CD1c-positive myeloid dendritic cell (primary cell): ENCODE measurements around the gene TYROBP.
"Not testable (repeated sequence)": the region's sequence is repeated elsewhere in the genome, so short reads cannot be mapped to it uniquely, and the experiment has no call there.

Source experiments
- DNase-seq: peaks from one replicate; pipeline ENCODE4 v3.0.0-alpha.2; 2016; ENCODE audit errors: extremely low spot score

TYROBP gene

DNA sequence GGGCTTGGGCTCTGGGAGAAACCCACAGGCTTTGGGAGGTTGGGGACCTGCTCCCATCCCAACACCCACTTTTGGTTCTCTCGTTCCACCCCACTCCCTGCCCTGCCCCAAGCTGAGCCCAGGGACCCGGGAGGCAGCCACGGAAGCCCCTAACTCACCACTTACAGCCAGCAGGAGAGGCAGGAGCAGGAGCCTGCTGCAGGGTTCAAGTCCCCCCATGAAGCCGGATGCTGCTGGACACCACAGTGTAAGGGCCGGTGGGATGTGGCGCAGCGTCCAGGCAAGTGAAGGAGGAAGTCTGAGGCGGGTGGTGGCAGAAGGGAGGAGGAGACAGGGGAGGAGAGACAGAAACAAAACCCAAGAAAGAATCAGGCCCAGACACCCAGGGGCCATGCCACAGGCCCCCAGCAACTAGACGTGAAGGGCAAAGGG is at the start of gene TYROBP:
TSS of gene TYROBP (minus strand) at position 286 of the 432 bp plus-strand sequence. CDS start at position 219, 67 bp downstream.
- DNase-seq, result peak; percentile 52

DNA sequence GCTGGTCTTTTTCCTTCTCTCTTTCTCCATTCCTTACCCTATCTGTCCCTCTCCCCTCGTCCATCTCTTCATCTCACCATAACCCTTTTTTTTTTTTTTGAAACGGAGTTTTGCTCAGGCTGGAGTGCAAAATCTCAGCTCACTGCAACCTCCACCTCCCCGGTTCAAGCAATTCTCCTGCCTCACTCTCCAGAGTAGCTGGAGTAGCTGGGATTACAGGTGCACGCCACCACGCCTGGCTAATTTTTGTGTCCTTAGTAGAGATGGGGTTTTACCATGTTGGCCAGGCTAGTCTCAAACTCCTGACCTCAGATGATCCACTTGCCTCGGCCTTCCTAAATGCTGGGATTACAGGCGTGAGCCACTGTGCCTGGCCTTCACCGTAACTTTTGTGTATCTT is 49.3 kb upstream of the TYROBP start:
- DNase-seq, result not testable (repeated sequence)

DNA sequence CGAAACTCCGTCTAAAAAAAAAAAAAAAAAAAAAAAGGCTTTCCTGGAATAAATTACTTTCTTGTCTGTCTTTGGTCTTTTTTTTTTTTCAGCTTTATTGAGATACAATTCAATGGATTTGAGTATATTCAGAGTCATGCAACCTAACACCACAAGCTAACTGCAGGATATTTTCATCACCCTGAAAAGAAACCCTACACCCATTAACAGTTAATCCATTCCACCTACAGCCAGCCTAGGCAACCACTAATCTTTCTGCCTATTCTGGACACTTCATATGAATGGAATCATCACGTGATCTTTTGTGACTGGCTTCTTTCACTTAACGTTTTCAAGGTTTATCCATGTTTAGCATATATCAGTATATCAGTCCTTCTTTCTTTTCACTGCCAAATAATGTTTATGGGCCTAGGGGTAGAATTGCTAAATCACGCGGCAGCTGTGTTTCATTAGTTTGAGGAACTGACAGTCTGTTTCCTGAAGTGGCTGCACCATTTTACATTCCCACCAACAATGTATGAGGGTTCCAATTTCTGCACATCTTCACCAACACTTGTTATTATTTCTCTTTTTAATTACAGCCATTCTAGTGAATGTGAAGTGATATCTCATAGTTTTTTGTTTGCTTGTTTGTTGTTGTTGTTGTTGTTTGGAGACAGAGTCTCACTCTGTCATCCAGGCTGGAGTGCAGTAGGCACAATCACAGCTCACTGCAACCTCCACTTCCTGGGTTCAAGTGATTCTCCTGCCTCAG is 48.0 kb upstream of the TYROBP start:
- no peak for DNase-seq

DNA sequence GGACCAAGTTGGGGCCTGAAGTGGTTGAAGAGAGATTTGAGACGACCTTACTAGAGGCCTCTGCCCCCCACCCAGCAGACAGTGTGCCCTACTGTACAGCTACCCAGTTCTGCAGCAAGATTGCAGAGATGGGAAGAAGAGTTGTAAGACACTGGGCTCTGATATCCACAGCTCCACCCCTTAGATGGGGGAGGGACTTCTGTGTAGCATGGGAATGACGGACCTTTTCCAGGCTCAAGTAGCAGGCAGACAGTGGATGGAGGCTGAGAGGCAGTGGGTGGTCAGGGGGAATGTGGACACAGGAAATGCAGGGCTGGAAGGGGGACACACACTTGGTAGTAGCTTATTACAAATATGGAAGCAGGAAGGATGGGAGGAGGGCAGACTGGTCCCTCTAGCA is 41.0 kb upstream of the TYROBP start:
- no peak for DNase-seq

DNA sequence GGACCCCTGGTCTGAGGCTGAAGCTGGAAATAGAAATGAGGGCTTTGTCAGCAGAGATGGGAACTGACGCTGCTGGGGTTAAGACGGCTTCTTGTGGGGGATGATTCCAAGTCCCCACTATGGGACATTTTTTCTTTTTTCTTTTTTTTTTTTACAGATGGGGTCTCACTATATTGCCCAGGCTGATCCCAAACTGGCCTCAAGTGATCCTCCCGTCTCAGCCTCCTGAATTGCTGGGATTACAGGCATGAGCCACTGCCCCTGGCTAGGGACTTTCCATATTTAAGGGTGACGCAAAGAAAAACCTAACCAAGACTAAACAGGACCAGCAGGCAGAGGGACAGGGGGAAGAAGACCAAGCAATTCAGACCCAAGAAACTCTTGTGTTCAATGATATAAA is 38.1 kb upstream of the TYROBP start:
- no peak for DNase-seq

DNA sequence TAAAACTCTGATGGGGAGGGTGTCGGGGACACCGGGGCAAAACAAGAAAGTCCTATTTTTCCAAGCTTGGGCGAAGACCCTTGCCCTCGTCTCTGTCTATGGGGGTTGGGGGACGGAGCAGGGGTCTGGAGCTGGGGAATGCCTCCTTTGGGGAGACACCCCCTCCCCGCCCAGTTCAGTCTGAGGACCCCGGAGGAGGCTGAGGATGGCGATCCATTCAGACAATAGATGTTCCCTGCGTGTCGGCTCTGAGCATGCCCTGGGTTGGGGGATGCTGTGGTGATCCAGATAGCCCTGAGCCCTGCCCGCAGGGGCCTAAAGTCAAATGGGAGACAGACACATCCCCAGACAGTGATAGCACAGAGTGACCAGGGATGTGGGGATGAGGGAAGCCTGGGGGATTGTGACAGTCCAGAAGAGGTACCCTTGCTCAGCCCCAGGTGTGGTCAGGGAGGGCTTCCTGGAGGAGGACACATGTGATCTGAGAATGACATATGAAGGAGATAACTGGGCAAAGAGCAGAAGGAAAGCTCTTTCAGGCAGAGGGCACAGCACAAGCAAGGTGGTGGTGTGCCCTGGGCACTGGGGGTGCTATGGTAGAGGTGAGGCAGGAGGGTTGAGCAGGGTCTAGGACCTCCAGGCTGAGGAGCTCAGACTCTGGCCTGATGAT is 37.2 kb upstream of the TYROBP start:
- no peak for DNase-seq

DNA sequence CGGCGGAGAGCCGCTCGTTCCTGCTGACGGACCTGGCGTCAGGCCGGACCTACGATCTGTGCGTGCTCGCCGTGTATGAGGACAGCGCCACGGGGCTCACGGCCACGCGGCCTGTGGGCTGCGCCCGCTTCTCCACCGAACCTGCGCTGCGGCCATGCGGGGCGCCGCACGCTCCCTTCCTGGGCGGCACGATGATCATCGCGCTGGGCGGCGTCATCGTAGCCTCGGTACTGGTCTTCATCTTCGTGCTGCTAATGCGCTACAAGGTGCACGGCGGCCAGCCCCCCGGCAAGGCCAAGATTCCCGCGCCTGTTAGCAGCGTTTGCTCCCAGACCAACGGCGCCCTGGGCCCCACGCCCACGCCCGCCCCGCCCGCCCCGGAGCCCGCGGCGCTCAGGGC is 36.5 kb upstream of the TYROBP start:
- no peak for DNase-seq

DNA sequence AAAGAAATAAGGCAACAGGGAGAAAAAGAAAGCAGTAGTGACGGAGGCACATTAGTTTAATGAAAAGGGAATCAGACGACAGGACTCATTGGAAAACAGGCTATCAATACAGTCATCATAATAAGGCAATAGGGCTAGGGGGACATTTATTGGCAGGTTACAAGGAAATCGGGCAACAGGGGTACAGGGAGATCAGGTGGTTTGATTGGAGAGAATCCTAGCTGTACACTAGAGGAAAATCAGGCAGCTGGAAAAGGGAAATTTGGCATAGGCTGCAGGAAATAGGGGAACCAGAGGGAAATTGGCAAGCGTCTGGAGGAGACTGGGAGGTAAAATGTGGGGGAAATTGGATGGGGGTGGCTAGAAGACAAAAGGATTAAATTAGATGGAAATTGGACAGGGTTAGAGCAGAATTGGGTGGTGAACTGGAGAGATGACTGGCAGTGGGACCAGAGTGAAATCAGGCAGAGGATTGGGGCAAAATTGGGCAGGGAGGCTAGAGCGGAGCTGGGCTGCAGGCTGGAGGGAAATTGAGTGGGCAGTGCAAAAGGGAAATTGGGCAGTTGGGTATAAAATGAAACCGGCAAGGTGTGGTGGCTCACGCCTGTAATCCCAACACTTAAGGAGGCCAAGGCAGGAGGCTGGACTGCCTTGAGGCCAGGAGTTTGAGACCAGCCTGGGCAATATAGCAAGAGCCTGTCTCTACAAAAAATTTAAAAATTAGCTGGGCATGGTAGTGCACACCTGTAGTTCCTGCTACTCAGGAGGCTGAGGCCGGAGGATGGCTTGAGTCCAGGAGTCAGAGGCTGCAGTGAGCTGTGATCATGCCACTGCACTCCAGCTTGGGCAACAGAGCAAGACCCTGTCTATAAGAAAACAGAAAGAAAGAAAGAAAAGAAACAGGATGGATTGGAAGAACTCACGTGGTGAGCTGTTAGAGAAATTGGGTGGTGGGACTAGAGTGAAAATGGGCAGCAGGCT is 35.5 kb upstream of the TYROBP start:
- no peak for DNase-seq

DNA sequence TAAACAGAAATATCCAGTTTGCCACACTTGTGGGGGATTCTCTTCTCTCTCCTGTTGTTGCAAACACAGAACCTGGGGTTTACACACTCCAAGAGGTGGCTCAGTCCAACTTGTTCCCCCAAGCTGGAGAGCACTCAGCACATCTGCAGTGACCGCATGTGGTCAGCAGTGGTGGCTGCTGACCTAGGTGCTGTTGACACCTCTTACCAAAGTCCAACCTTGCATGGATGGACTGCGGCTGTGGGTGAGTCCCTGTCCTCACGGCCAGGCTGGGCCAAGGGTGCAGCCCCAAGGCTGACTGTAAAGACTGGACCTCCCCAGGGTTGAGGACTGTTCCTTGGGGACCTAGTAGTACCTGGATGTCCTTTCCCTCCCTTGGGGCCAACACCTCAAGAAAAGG is 34.1 kb upstream of the TYROBP start:
- DNase-seq, result no peak

DNA sequence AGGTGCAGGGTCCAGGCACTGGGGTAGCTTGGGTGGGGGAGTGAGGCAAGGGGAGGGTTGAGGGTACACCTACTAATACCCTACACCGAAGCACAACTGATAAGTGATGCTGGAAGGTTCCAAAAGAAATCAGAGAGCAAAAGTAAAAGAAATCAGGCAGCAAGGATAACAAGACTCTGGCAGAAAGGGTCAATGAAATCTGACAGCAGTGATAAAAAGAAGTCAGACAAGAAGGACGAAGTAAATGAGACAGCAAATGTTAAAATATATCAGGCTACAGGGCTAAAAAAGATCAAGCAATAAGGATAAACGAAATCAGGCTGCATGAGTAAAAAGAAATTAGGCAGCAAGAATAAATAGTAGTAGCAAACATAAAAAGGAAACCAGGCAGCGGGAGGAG is 32.7 kb upstream of the TYROBP start:
- DNase-seq, result no peak

DNA sequence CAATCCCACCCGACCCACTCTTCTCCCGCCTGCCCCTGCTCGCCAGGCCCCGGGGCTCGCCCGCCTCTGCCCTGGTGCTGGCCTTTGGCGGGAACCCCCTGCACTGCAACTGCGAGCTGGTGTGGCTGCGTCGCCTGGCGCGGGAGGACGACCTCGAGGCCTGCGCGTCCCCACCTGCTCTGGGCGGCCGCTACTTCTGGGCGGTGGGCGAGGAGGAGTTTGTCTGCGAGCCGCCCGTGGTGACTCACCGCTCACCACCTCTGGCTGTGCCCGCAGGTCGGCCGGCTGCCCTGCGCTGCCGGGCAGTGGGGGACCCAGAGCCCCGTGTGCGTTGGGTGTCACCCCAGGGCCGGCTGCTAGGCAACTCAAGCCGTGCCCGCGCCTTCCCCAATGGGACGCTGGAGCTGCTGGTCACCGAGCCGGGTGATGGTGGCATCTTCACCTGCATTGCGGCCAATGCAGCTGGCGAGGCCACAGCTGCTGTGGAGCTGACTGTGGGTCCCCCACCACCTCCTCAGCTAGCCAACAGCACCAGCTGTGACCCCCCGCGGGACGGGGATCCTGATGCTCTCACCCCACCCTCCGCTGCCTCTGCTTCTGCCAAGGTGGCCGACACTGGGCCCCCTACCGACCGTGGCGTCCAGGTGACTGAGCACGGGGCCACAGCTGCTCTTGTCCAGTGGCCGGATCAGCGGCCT is 32.1 kb upstream of the TYROBP start:
- no peak for DNase-seq

DNA sequence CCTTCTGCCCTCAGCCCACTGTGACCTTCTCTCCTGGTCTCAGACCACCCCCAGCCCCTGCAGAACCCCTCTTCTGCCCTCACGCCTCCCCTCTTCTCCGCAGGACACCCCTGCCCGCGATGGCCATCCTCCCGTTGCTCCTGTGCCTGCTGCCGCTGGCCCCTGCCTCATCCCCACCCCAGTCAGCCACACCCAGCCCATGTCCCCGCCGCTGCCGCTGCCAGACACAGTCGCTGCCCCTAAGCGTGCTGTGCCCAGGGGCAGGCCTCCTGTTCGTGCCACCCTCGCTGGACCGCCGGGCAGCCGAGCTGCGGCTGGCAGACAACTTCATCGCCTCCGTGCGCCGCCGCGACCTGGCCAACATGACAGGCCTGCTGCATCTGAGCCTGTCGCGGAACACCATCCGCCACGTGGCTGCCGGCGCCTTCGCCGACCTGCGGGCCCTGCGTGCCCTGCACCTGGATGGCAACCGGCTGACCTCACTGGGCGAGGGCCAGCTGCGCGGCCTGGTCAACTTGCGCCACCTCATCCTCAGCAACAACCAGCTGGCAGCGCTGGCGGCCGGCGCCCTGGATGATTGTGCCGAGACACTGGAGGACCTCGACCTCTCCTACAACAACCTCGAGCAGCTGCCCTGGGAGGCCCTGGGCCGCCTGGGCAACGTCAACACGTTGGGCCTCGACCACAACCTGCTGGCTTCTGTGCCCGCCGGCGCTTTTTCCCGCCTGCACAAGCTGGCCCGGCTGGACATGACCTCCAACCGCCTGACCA is 31.4 kb upstream of the TYROBP start:
- no peak for DNase-seq

DNA sequence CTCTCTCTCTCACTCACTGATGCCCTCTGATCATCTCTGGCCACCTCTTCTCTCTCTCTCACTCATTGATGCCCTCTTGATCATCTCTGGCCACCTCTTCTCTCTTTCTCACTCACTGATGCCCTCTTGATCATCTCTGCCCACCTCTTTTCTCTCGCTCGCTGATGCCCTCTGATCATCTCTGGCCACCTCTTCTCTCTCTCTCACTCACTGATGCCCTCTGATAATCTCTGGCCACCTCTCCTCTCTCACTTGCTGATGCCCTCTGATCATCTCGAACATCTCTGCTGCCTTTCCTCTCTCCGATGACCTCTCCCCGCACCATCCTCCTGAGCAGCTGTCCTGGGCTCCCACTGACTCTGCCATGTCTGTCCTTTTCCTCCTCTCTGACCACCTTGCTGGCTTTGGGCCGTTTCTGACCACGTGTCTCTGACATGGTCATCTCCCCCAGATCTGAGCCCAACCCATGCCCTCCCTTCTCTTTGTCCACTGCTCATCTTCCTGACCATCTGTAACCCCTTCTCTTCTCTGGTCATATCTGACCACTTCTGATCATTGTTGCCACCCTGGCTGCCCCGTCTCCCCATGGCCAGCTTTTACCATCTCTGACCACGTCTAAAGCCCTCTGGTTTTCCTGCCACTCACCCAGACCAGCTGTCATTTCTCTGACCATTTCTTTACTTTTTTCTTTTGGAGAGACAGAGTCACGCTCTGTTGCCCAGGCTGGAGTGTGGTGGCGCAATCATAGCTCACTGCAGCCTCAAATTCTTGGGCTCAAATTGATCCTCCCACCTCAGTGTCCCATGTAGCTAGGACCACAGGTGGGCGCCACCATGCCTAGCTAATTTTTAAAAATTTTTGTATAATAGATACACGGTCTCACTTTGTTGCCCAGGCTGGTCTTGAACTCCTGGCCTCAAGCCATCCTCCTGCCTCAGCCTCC is 30.5 kb upstream of the TYROBP start:
- no peak for DNase-seq

DNA sequence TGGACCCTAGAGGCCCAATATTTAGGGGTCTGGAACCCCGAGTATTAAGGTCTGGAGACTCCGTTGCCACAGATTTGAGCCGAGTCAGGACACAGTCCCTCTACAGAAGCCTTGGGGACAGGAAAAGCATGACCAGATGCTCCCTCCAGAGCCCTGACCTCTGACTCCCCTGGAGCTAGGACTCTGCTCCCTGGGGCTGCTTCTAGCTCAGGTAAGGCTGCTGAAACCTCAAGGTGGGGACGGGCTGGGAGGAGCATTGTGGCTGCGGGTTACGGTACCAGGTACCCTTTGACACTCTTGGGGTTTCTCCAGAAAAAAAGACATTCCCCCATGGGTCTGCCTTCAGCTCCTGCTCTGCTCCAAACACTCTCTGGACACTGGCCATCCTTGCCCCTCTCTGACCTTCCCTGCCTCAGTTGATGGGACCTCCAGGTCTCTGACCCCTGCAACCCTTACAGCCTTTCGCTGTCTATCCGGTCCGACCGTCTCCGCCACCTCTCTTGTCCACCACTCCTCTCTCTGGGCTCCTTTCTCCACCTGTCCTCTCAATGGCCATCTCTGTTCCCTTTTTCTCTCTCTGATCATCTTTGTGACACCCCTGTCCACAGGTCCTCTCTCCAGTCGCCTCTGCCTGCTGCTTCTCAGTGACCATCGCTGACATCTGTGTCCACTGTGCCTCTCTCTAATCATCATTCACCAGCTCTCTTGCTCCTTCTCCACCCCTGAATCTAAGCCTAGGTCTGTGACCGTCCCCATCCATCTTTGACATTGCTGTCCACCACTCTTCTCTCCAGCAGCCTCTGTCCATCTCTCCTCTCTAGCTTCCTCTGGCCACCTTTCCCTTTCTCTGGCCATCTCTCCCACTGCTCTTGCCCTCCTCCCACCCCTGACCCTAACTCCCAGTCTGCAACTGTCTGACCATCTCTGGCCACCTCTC is 29.5 kb upstream of the TYROBP start:
- no peak for DNase-seq

DNA sequence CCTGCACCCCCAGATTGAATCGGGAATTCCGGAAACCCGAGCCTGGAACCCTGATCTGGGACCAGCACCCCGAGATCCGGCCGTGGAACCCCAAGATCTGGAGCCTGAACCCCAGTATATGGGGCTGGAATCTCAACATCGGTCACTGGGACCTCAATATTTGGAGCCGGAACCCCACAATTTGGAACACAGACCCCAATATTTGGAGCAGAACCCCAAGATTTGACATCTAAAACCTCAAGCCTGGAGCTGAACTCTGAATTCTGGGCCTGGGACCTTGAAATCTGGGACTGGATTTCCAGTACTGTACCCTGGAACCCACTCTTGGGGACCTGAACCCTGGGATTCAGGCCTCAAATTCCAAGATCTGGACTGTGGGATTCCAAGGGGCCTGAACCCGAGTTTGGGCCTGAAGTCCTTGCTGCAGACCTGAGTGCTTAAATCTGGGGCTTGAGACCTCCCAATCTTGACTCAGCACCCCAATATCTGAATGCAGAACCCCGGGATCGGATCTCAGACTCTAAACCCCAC is 28.7 kb upstream of the TYROBP start:
- no peak for DNase-seq

DNA sequence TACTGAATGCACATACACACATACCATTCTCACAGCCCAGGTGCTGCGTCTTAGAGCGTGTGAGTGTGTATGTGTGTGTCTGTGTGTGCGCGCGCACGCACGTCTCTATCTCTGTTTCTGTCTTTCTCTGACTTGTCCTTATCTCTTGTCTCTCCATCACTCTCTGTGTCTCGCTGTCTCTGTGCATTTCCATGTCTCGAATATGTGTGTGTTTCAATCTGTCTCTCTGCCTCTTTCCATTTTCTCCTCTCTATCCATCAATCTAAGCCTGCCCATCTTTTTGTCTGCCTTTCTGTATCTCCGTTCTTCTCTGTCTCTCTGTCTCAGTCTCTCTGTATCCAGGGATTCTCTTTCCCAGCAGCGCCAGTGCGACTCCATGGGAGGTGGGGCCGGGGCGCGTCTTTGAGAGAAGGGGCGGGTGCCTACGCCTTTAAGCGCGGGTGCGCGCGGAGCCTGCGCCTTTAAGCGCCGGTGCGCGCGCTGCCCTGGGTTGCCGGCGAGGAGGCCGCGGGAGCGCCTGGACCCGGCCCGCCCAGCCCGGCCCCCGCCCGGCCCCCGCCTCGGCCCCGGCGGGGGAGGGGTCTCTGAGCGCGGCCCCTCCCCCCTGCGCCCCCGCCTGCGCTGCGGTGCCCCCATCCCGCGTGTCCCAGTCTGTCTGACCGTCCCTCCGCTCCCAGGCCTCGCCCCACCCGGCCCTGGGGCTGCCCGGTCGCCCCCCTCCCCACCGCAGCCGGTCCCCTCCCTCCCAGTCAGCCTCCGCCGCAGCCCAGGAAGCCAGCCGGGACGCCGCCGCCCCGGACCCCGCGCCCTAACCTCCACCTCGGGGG is 28.0 kb upstream of the TYROBP start, which contains the start of gene LRFN3:
TSS of gene LRFN3 (plus strand) at position 464 of the 827 bp plus-strand sequence. CDS start 3,052 bp downstream, outside the sequence.
- peak; percentile 15 for DNase-seq

DNA sequence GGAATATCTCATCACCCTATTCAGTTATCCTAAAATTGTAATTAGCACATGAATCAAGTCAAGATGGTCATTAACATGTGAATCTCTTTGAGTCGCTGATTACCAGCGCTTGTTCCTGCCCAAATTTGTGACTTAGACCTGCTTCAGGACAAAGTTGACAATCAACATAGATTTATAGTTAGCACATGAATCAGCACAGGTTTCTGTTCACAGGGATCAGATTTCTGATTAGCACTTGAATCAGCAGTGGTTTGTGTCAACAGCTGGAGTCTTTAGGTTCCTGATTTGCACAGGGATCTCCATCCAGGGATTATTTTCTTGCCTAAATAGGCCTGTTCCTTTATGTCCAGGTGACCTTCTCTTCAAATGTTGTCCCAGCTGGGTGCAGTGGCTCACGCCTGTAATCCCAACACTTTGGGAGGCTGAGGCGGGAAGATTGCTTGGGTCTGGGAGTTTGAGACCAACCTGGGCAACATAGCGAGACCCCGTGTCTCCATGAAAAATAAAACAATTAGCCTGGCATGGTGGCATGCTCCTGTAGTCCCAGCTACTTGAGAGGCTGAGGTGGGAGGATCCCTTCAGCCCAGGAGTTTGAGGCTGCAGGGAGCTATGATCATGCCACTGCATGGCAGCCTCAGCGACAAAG is 24.3 kb upstream of the TYROBP start:
- DNase-seq, result no peak
